ENCODE data around the gene GLP1R. TPM values are rescaled to one million over a fixed set of nuclear protein-coding genes. Genes with fewer than 3 reads are reported as not detected.

The GLP1R gene
- not detected in 5 replicates for total RNA-seq (2022; extraction: Qiagen RNA extraction)

GRCh38 chr6:39048481-39049399 is at the start of gene GLP1R:
TSS of gene GLP1R (plus strand) at chr6:39048781. CDS start at chr6:39048841, 60 bp downstream.

GRCh38 chr6:39114704-39115599 is 66.4 kb downstream of the GLP1R start, which contains the start of gene SAYSD1:
TSS of gene SAYSD1 (minus strand) at chr6:39115186. CDS start at chr6:39115089, 97 bp downstream.

Other genes with a start within 250 kb of the GLP1R start
- gene SAYSD1, start 66.4 kb downstream of the GLP1R start, total RNA-seq (2022; extraction: Qiagen RNA extraction), result 6.0 to 6.8 TPM (median 6.1 TPM) in 5 replicates
- gene KCNK5, start 180.7 kb downstream of the GLP1R start, total RNA-seq (2022; extraction: Qiagen RNA extraction), result 0.91 to 1.6 TPM (median 1.2 TPM) in 5 replicates